Smooth muscle cell of the brain vasculature (primary cell): ENCODE data around the gene NAT16.
A peak's percentile ranks its signal among the peaks of the same experiment; 100 is the strongest.
"Not testable (repeated sequence)": the region's sequence is repeated elsewhere in the genome, so short reads cannot be mapped to it uniquely, and the experiment has no call there.

Source experiments
- DNase-seq: peaks from one replicate; pipeline ENCODE4 v3.0.0-alpha.2; 2012; ENCODE audit warnings: low read depth, low spot score

Gene NAT16

GRCh38 chr7:101159696-101160674 lies 20.1 kb downstream of the NAT16 start:
- no peak for DNase-seq

GRCh38 chr7:101156866-101157589 lies 23.1 kb downstream of the NAT16 start:
- no peak for DNase-seq

DNA sequence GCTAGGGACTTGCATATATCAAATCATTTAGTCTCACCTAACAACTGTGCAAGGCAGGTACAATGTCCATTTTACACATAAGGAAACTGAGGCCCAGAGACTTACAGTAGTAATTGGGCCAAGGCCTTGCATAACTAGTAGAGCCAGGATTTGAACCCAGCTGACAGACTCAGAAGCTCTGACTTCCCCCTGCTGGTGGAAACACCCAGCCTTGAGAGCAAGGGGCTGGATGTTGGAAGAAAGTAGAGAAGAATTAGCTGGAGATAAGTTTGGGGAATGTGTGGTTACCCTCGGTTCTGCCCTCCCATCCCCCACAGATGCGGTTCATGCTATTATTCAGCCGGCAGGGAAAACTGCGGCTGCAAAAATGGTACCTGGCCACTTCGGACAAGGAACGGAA lies 23.8 kb downstream of the NAT16 start:
- no peak for DNase-seq

GRCh38 chr7:101155303-101155702 lies 24.8 kb downstream of the NAT16 start:
- no peak for DNase-seq

DNA sequence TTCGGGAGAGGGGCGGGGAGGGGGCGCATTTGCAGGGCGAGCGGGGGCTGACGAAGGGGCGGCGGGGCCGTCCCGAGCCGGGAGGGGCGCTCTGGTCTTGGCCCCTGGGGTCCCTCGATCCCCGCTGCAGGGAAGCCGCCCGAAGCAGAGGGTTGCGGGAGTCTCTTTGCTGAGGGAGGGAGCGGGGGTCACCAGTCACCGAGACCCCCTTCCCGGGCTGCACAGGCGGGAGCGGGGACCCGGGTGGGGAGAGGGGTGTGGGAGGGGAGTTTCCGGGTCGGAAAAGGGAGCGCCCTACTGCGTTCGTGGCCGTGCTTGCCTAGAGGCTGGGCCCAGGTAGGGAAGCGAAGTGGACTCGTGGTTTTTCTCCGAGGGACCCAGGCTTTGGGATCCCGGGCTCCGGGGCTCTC lies 25.4 kb downstream of the NAT16 start:
- DNase-seq = no peak

- DNase-seq = peak; percentile 77
These were observed 26.0 kb downstream of the NAT16 start, which contains the start of gene AP1S1 for GRCh38 chr7:101153969-101154692. AP1S1 (plus strand) TSS chr7:101154476; CDS start chr7:101154515, 39 bp downstream.

GRCh38 chr7:101151908-101152651 lies 28.0 kb downstream of the NAT16 start:
- no peak for DNase-seq

- DNase-seq = no peak
These were observed 39.2 kb downstream of the NAT16 start for GRCh38 chr7:101140746-101141382.

GRCh38 chr7:101140339-101140699 lies 39.8 kb downstream of the NAT16 start:
- DNase-seq = no peak

- DNase-seq = peak; percentile 91
These were observed 41.8 kb downstream of the NAT16 start for GRCh38 chr7:101138213-101138870.

DNA sequence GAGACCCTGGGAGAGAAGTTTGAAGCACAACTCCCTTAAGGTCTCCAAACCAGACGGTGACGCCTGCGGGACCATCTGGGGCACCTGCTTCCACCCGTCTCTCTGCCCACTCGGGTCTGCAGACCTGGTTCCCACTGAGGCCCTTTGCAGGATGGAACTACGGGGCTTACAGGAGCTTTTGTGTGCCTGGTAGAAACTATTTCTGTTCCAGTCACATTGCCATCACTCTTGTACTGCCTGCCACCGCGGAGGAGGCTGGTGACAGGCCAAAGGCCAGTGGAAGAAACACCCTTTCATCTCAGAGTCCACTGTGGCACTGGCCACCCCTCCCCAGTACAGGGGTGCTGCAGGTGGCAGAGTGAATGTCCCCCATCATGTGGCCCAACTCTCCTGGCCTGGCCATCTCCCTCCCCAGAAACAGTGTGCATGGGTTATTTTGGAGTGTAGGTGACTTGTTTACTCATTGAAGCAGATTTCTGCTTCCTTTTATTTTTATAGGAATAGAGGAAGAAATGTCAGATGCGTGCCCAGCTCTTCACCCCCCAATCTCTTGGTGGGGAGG lies 42.4 kb downstream of the NAT16 start:
- DNase-seq = no peak

DNA sequence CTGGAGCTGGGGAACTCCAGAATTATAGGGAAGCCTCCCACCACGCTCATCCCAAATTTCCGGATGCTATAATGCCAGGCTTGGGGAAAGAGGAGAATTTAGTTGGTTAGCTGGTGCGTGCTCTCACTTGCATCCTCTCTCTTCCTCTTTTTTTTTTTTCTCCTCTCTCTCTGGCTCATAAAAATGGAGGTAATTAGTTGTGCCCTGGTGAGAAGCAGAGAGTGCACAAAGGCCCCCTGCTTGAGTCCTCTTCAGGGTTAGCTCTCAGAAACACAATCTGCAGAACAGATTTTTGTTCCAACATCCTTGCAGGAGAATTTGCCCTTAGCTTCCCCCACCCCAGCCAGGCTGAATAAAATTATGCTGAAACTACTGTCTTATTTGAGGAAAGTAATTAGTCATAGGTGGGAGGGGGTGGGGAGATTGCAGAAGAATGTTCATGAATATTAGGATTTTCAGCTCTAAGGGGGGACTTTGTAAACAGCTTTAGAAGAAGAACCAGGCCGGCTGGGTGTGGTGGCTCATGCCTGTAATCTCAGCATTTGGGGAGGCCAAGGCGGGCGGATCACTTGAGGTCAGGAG lies 45.6 kb downstream of the NAT16 start:
- DNase-seq = no peak

DNA sequence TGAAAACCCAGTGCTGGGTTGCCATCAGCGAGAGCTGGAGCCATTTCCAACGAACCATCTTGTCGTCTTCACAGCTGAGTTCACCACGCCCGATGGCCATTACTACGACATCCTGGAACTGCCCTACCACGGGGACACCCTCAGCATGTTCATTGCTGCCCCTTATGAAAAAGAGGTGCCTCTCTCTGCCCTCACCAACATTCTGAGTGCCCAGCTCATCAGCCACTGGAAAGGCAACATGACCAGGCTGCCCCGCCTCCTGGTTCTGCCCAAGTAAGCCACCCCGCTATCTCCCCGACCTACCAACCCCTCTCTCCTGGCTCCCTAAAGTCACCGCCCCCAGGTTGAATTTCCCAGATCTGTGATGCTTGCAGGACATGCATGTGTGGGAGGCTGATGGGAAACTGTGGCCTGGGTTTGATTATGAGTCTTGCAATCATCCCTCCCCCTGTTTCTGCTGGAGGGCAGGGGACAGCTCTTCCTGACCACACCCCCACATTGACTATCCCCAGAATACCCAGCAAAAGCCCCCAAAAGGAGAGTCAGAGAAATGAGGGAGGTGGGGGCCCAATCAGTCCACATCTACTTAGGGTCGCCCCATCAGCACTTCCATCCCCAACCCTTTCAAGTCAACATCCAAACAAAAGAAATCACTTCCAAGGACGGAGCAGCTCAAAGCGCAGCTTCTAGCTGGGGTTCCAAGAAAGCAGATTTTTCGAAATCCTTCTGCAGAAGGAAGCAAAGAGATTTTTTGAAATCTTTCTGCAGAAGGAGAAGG lies 46.3 kb downstream of the NAT16 start:
- DNase-seq = no peak

DNA sequence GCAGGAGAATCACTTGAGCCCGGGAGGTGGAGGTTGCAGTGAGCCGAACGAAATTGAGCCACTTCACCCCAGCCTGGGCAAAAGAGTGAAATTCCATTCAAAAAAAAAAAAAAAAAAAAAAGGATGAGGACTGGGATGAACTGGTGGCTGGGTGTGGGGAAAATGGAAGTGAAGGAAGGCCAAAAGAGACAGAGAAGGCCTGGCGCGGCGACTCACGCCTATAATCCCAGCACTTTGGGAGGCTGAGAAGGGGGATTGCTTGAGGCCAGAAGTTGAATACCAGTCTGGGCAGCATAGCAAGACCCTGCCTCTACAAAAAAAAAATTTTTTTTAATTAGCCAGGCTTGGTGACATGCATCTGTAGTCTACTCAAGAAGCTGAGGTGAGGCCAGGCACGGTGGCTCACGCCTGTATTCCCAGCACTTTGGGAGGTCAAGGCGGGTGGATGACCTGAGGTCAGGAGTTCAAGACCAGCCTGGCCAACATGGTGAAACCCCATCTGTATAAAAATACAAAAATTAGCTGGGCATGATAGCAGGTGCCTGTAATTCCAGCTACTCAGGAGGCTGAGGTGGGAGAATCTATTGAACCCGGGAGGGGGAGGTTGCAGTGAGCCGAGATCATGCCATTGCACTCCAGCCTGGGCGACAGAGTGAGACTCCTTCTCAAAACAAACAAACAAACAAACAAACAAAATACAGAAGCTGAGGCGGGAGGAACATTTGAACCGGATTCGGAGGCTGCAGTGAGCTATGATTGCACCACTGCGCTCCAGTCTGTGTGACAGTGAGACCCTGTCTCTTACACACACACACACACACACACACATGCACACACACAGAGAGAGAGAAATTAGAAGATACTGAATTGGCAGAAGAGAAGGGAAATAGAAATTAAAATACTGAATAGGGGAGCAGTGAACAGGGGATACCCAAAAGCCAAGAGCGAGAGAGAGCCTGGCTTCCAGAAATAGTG lies 47.2 kb downstream of the NAT16 start:
- not testable (repeated sequence) for DNase-seq

- DNase-seq = no peak
These were observed 50.4 kb downstream of the NAT16 start for GRCh38 chr7:101129603-101130117.

DNA sequence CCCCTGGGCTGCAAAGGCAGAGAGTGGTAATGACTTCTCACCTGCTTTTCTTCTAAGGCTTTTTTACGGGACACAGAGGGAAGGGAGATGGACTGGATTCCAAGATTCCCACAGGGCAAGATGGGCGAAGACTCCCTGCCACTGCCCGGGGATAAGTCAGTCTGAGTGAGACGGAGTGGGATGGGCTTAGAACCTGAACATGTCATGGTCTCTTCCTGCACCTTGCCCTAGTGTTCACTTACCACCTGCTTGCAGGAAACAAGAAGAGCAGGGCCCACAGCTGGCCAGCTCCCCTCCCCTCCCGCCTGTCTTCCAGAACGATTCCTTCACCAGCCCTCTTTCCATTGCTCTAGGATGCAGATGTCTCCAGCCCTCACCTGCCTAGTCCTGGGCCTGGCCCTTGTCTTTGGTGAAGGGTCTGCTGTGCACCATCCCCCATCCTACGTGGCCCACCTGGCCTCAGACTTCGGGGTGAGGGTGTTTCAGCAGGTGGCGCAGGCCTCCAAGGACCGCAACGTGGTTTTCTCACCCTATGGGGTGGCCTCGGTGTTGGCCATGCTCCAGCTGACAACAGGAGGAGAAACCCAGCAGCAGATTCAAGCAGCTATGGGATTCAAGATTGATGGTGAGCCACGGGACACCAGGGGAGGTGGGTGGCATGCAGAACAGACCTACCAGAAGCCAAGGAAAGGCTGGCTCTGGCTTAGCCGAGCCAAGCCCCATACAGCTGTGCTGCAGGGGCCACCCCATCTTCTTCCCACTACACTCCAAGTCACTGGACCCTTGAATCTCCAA lies 51.9 kb downstream of the NAT16 start:
- no peak for DNase-seq
